Smooth muscle cell of the coronary artery (primary cell): ENCODE data around the gene TAS2R14. TPM values are rescaled to one million over a fixed set of nuclear protein-coding genes. Genes with fewer than 3 reads are reported as not detected.

Experiments used
- total RNA-seq: library from RNA; depleted of rRNA; stranded (reverse); fragments of >200 nt; gene quantifications from 2 replicates; pipeline ENCODE4 v1.2.3, GENCODE V29; 2014; ENCODE audit warnings: low replicate concordance

Gene TAS2R14
- total RNA-seq, result 1.6 and 2.5 TPM in 2 replicates

GRCh38 chr12:10939163-10939562 is at the start of gene TAS2R14:
Gene TAS2R14, minus strand, starts transcription at chr12:10939263. Its CDS starts 56 bp downstream, at chr12:10939207.

GRCh38 chr12:10986812-10987211 is 47.7 kb upstream of the TAS2R14 start, which contains the start of gene TAS2R50:
Gene TAS2R50, minus strand, starts transcription at chr12:10986912. Its CDS starts 52 bp downstream, at chr12:10986860.

GRCh38 chr12:10928746-10929286 is 10.2 kb downstream of the TAS2R14 start, which contains the start of gene PRH2:
Gene PRH2, plus strand, starts transcription at chr12:10929236. Its CDS starts 38 bp downstream, at chr12:10929274.

GRCh38 chr12:10909462-10909861 is 29.6 kb downstream of the TAS2R14 start, which contains the start of gene TAS2R13:
Gene TAS2R13, minus strand, starts transcription at chr12:10909562. Its CDS starts 264 bp downstream, at chr12:10909298.

Other genes starting within 250 kb of the TAS2R14 start
- 62.0 and 134 TPM in 2 replicates for gene YBX3, start 215.9 kb downstream of the TAS2R14 start, total RNA-seq
- gene TAS2R7, start 136.6 kb downstream of the TAS2R14 start, total RNA-seq, result not detected in 2 replicates
- not detected in 2 replicates for gene TAS2R8, start 132.0 kb downstream of the TAS2R14 start, total RNA-seq
- gene TAS2R9, start 129.1 kb downstream of the TAS2R14 start, total RNA-seq, result not detected in 2 replicates
- gene TAS2R10, start 112.9 kb downstream of the TAS2R14 start, total RNA-seq, result 0.23 and 0.53 TPM in 2 replicates
- 0.47 and 0.53 TPM in 2 replicates for gene PRR4, start 89.8 kb downstream of the TAS2R14 start, total RNA-seq
- 9.3 and 20.0 TPM in 2 replicates for gene PRH1, start 55.0 kb downstream of the TAS2R14 start, total RNA-seq
- 0.70 and 1.1 TPM in 2 replicates for gene TAS2R13, start 29.7 kb downstream of the TAS2R14 start, total RNA-seq
- not detected in 2 replicates for gene PRH2, start 10.0 kb downstream of the TAS2R14 start, total RNA-seq
- 1.3 and 1.8 TPM in 2 replicates for gene TAS2R50, start 47.6 kb upstream of the TAS2R14 start, total RNA-seq
- 1.9 and 2.3 TPM in 2 replicates for gene TAS2R20, start 59.0 kb upstream of the TAS2R14 start, total RNA-seq
- gene TAS2R19, start 83.4 kb upstream of the TAS2R14 start, total RNA-seq, result 4.1 and 4.3 TPM in 2 replicates
- gene TAS2R31, start 92.1 kb upstream of the TAS2R14 start, total RNA-seq, result 1.2 and 2.3 TPM in 2 replicates
- gene TAS2R46, start 123.0 kb upstream of the TAS2R14 start, total RNA-seq, result 0.82 and 1.9 TPM in 2 replicates
- 0.70 TPM in 1 of 2 replicates, not detected in the other for gene TAS2R43, start 153.1 kb upstream of the TAS2R14 start, total RNA-seq
- gene TAS2R30, start 195.4 kb upstream of the TAS2R14 start, total RNA-seq, result 2.0 and 3.0 TPM in 2 replicates
- 2.3 and 5.3 TPM in 2 replicates for gene SMIM10L1, start 231.9 kb upstream of the TAS2R14 start, total RNA-seq
- gene TAS2R42, start 247.7 kb upstream of the TAS2R14 start, total RNA-seq, result not detected in 2 replicates